Activated T-helper 1 cell treated with anti-CD3 and anti-CD28 coated beads, Interleukin-12 subunit alpha, Interleukin-12 subunit beta, Interleukin-2, Interleukin-4 antibody, amounts not matched to agents 30 ng/mL and 10 ng/mL and 1 ng/mL, durations not matched to agents 14 hours and 24 hours and 36 hours (primary cell): ENCODE data around the gene CSNK1D. TPM values are rescaled to one million over a fixed set of nuclear protein-coding genes. Genes with fewer than 3 reads are reported as not detected.
"Not testable (repeated sequence)": the region's sequence is repeated elsewhere in the genome, so short reads cannot be mapped to it uniquely, and the experiment has no call there.

Experiments
- DNase-seq: peaks from one replicate; pipeline ENCODE4 v3.0.0; 2021; ENCODE audit warnings: low spot score
- H3K27ac Mint-ChIP-seq: one replicate; pipeline ENCODE4 v1.8.0; 2021; ENCODE audit warnings: mild to moderate bottlenecking, mixed read lengths
- H3K27me3 Mint-ChIP-seq: one replicate; pipeline ENCODE4 v1.8.0; 2022; ENCODE audit warnings: mild to moderate bottlenecking, moderate library complexity, mixed read lengths; ENCODE audit not compliant: insufficient read depth
- H3K36me3 Mint-ChIP-seq: one replicate; pipeline ENCODE4 v1.8.0; 2021; ENCODE audit warnings: low read depth, mixed read lengths
- H3K4me1 Mint-ChIP-seq: one replicate; pipeline ENCODE4 v1.8.0; 2021; ENCODE audit warnings: low read depth, mixed read lengths
- H3K4me3 Mint-ChIP-seq: one replicate; pipeline ENCODE4 v1.8.0; 2021; ENCODE audit warnings: mild to moderate bottlenecking, moderate library complexity, mixed read lengths
- H3K9me3 Mint-ChIP-seq: one replicate; pipeline ENCODE4 v1.8.0; 2021; ENCODE audit warnings: mixed read lengths
- intact Hi-C: fragments of 100-400 bp; cut with micrococcal nuclease; formaldehyde crosslinking; loops from one replicate; pipeline ENCODE4 v1.15.1; 2024
- total RNA-seq: library from RNA; stranded (reverse); gene quantifications from 2 replicates; pipeline ENCODE4 v1.2.3, GENCODE V29; 2022

CSNK1D gene
- total RNA-seq, 1 donor from 2014 or later = 161 TPM

GRCh38 chr17:82200743-82201497, 72.6 kb downstream of the CSNK1D start:
- Mint-ChIP-seq H3K4me3 (peak overlapping the region; percentile 37), H3K9me3 (no peaks in the 10 kb centered on the region), H3K27ac (peak overlapping the region; percentile 77), H3K27me3 (peaks cover 2% of the 10 kb centered on the region), H3K4me1 (peaks cover 63% of the 10 kb centered on the region), H3K36me3 (peaks cover 22% of the 10 kb centered on the region)
- intact Hi-C loops = loop anchor here (10.0 kb wide), 1 partner anchor 76 kb away; no protein-coding TSS in a partner anchor
- DNase-seq = peak; percentile 60

GRCh38 chr17:82200135-82200534, 73.4 kb downstream of the CSNK1D start:
- intact Hi-C loops = loop anchor here (10.0 kb wide), 1 partner anchor 75 kb away; no protein-coding TSS in a partner anchor
- Mint-ChIP-seq H3K36me3 (peaks cover 28% of the 10 kb centered on the region), H3K4me3 (peak overlapping the region; percentile 37), H3K27ac (peak overlapping the region; percentile 77), H3K27me3 (peaks cover 2% of the 10 kb centered on the region), H3K9me3 (no peaks in the 10 kb centered on the region), H3K4me1 (peaks cover 55% of the 10 kb centered on the region)
- DNase-seq = no peak

- Mint-ChIP-seq H3K4me3 (no peak overlapping the region), H3K27ac (peak overlapping the region; percentile 52), H3K36me3 (peaks cover 29% of the 10 kb centered on the region), H3K27me3 (peaks cover 2% of the 10 kb centered on the region), H3K4me1 (peaks cover 50% of the 10 kb centered on the region), H3K9me3 (no peaks in the 10 kb centered on the region)
- intact Hi-C loops = no loop called here
- no peak for DNase-seq
Observed at GRCh38 chr17:82199496-82199895, 74.0 kb downstream of the CSNK1D start.

GRCh38 chr17:82198092-82198491, 75.4 kb downstream of the CSNK1D start:
- peak overlapping the region; percentile 59 for H3K27ac Mint-ChIP-seq

GRCh38 chr17:82195675-82196672, 77.5 kb downstream of the CSNK1D start:
- peaks cover 2% of the 10 kb centered on the region for H3K27me3 Mint-ChIP-seq
- peaks cover 45% of the 10 kb centered on the region for H3K4me1 Mint-ChIP-seq
- no peaks in the 10 kb centered on the region for H3K9me3 Mint-ChIP-seq
- peaks cover 42% of the 10 kb centered on the region for H3K36me3 Mint-ChIP-seq
- DNase-seq = no peak
- H3K27ac Mint-ChIP-seq = no peak overlapping the region
- intact Hi-C loops = no loop called here
- H3K4me3 Mint-ChIP-seq = no peak overlapping the region

More at GRCh38 chr17:82198092-82198491, 75.4 kb downstream of the CSNK1D start:
- Mint-ChIP-seq H3K27me3 (peaks cover 2% of the 10 kb centered on the region), H3K9me3 (no peaks in the 10 kb centered on the region), H3K4me1 (peaks cover 55% of the 10 kb centered on the region), H3K36me3 (peaks cover 38% of the 10 kb centered on the region), H3K4me3 (peak overlapping the region; percentile 59)
- peak; percentile 28 for DNase-seq
- intact Hi-C loops = no loop called here

- Mint-ChIP-seq H3K4me1 (peaks cover 34% of the 10 kb centered on the region), H3K27me3 (peaks cover 2% of the 10 kb centered on the region), H3K27ac (no peak overlapping the region), H3K36me3 (peaks cover 42% of the 10 kb centered on the region), H3K4me3 (no peak overlapping the region), H3K9me3 (no peaks in the 10 kb centered on the region)
- intact Hi-C loops = no loop called here
- no peak for DNase-seq
Observed at GRCh38 chr17:82194765-82195164, 78.7 kb downstream of the CSNK1D start.

- intact Hi-C loops = no loop called here
- no peak for DNase-seq
- Mint-ChIP-seq H3K27ac (no peak overlapping the region), H3K4me1 (peaks cover 23% of the 10 kb centered on the region), H3K27me3 (no peaks in the 10 kb centered on the region), H3K36me3 (peaks cover 40% of the 10 kb centered on the region), H3K9me3 (no peaks in the 10 kb centered on the region), H3K4me3 (no peak overlapping the region)
Observed at GRCh38 chr17:82193520-82194220, 79.8 kb downstream of the CSNK1D start.

- H3K27me3 Mint-ChIP-seq, DNase-seq, intact Hi-C loops, H3K4me3 Mint-ChIP-seq, H3K9me3 Mint-ChIP-seq, H3K27ac Mint-ChIP-seq: not testable (repeated sequence)
- Mint-ChIP-seq H3K4me1 (peaks cover 17% of the 10 kb centered on the region), H3K36me3 (peaks cover 36% of the 10 kb centered on the region)
Observed at GRCh38 chr17:82193050-82193449, 80.5 kb downstream of the CSNK1D start.

Other genes with a start within 250 kb of the CSNK1D start
- gene RAC3, start 242.0 kb downstream of the CSNK1D start, total RNA-seq = 7.6 and 9.4 TPM in 2 replicates
- 123 and 125 TPM in 2 replicates for gene DCXR, start 236.0 kb downstream of the CSNK1D start, total RNA-seq
- 24.1 and 26.8 TPM in 2 replicates for gene RFNG, start 221.9 kb downstream of the CSNK1D start, total RNA-seq
- gene GPS1, start 221.8 kb downstream of the CSNK1D start, total RNA-seq = 112 and 124 TPM in 2 replicates
- gene DUS1L, start 207.9 kb downstream of the CSNK1D start, total RNA-seq = 231 and 235 TPM in 2 replicates
- gene FASN, start 175.5 kb downstream of the CSNK1D start, total RNA-seq = 415 and 421 TPM in 2 replicates
- 59.5 and 60.8 TPM in 2 replicates for gene CCDC57, start 60.9 kb downstream of the CSNK1D start, total RNA-seq
- 111 and 115 TPM in 2 replicates for gene SLC16A3, start 44.7 kb downstream of the CSNK1D start, total RNA-seq
- gene CD7, start 43.9 kb upstream of the CSNK1D start, total RNA-seq = 454 and 455 TPM in 2 replicates
- gene SECTM1, start 60.1 kb upstream of the CSNK1D start, total RNA-seq = 3.3 and 4.2 TPM in 2 replicates
- gene TEX19, start 85.5 kb upstream of the CSNK1D start, total RNA-seq = 0.10 TPM in 1 of 2 replicates, not detected in the other
- 0.20 TPM in 1 of 2 replicates, not detected in the other for gene UTS2R, start 98.1 kb upstream of the CSNK1D start, total RNA-seq
- 30.5 and 33.0 TPM in 2 replicates for gene HEXD, start 144.6 kb upstream of the CSNK1D start, total RNA-seq
- 28.7 and 34.7 TPM in 2 replicates for gene OGFOD3, start 144.9 kb upstream of the CSNK1D start, total RNA-seq
- 253 and 257 TPM in 2 replicates for gene CYBC1, start 177.1 kb upstream of the CSNK1D start, total RNA-seq
- gene NARF, start 185.0 kb upstream of the CSNK1D start, total RNA-seq = 99.0 and 103 TPM in 2 replicates
- 97.7 and 98.1 TPM in 2 replicates for gene FOXK2, start 246.0 kb upstream of the CSNK1D start, total RNA-seq